ENCODE measurements around the gene AHCTF1. TPM values are rescaled to one million over a fixed set of nuclear protein-coding genes. Genes with fewer than 3 reads are reported as not detected.

AHCTF1 gene
- total and polyA plus RNA-seq, 2 donors (not counting 3 experiments of a cell fraction or from before 2014, with no cell fraction given), result 5.5 to 32.1 TPM

- dilution Hi-C loops (cut with MboI; ENCODE audit: extremely low pct_ligation_motif_present, low sequenced_read_pairs) (no loop called here), intact Hi-C loops (cut with micrococcal nuclease) (loop anchor here (10.0 kb wide), 1 partner anchor 138 kb away; no protein-coding TSS in a partner anchor)
- peaks cover 4% of the 10 kb centered on the region for H3K4me1 ChIP-seq (ENCODE audit: control insufficient read depth, extremely low read depth, insufficient read depth, low read length)
- FAIRE-seq, result no peak
- H3K9me3 ChIP-seq (replicated peaks; ENCODE audit: control insufficient read depth, insufficient read depth, low read length), result no peaks in the 10 kb centered on the region
- H3K9ac ChIP-seq (replicated peaks; ENCODE audit: extremely low read depth, insufficient read depth, low read length), result no peak overlapping the region
- H3K9me1 ChIP-seq (replicated peaks; ENCODE audit: control insufficient read depth, extremely low read depth, insufficient read depth, low read length), result no peaks in the 10 kb centered on the region
- BruUV-seq (replicated peaks), result TSS peak; percentile 16
- H3K79me2 ChIP-seq (ENCODE audit: control insufficient read depth, insufficient read depth, low read length), result no peaks in the 10 kb centered on the region
- H3K36me3 ChIP-seq (ENCODE audit: control insufficient read depth in 2 of 2, extremely low read depth in 1 of 2, insufficient read depth in 2 of 2, low read length in 2 of 2), result no peaks in the 10 kb centered on the region
- ChIA-PET POLR2A (no interaction called here), CTCF (interaction anchor here (1.2 kb wide), 1 partner anchor 51 kb away, joined by 4 read pairs; no protein-coding TSS in a partner anchor)
- TF ChIP-seq GATA2 (IDR thresholded peaks at IDR 0.05; ENCODE audit: insufficient read depth, insufficient read length, low read depth, low read length) (no peak), POLR2A (IDR thresholded peaks at IDR 0.05; ENCODE audit: low read depth, low read length) (peak; percentile 12)
- H2AFZ ChIP-seq (ENCODE audit: low read depth, low read length), result no peak overlapping the region
- DNase-seq (ENCODE audit: low read depth, low spot score), result no peak
- H4K20me1 ChIP-seq (replicated peaks; ENCODE audit: control insufficient read depth, extremely low read depth, insufficient read depth, low read length), result no peaks in the 10 kb centered on the region
- H3K4me2 ChIP-seq (ENCODE audit: insufficient read depth, low read length), result no peak overlapping the region
- no peaks in the 10 kb centered on the region for H3K27me3 ChIP-seq (ENCODE audit: control insufficient read depth in 2 of 2, insufficient read depth in 2 of 2, low read length in 2 of 2)
- H3K4me3 ChIP-seq (replicated peaks in 1 of 3; ENCODE audit: insufficient read depth in 1 of 3, low read depth in 1 of 3, low read length in 3 of 3), result no peak overlapping the region
- no peak overlapping the region for H3K27ac ChIP-seq (ENCODE audit: insufficient read depth, low read depth, low read length)
Measured at GRCh38 chr1:246836209-246836966, 95.4 kb downstream of the AHCTF1 start.

GRCh38 chr1:246831543-246831942 is 100.2 kb downstream of the AHCTF1 start:
- Histone ChIP-seq H3K9me3 (replicated peaks; ENCODE audit: control insufficient read depth, insufficient read depth, low read length) (no peaks in the 10 kb centered on the region), H4K20me1 (replicated peaks; ENCODE audit: control insufficient read depth, extremely low read depth, insufficient read depth, low read length) (no peaks in the 10 kb centered on the region), H3K4me1 (ENCODE audit: control insufficient read depth, extremely low read depth, insufficient read depth, low read length) (peaks cover 5% of the 10 kb centered on the region), H3K4me3 (replicated peaks in 1 of 3; ENCODE audit: insufficient read depth in 1 of 3, low read depth in 1 of 3, low read length in 3 of 3) (no peak overlapping the region), H3K9me1 (replicated peaks; ENCODE audit: control insufficient read depth, extremely low read depth, insufficient read depth, low read length) (no peaks in the 10 kb centered on the region), H3K4me2 (ENCODE audit: insufficient read depth, low read length) (peak overlapping the region; percentile 19), H3K27me3 (ENCODE audit: control insufficient read depth in 2 of 2, insufficient read depth in 2 of 2, low read length in 2 of 2) (no peaks in the 10 kb centered on the region), H3K79me2 (ENCODE audit: control insufficient read depth, insufficient read depth, low read length) (no peaks in the 10 kb centered on the region), H3K36me3 (ENCODE audit: control insufficient read depth in 2 of 2, extremely low read depth in 1 of 2, insufficient read depth in 2 of 2, low read length in 2 of 2) (no peaks in the 10 kb centered on the region), H2AFZ (ENCODE audit: low read depth, low read length) (no peak overlapping the region), H3K9ac (replicated peaks; ENCODE audit: extremely low read depth, insufficient read depth, low read length) (no peak overlapping the region), H3K27ac (ENCODE audit: insufficient read depth, low read depth, low read length) (no peak overlapping the region)
- DNase-seq (ENCODE audit: low read depth, low spot score) (peak; percentile 40), FAIRE-seq (peak; percentile 58)
- dilution Hi-C loops (cut with MboI; ENCODE audit: extremely low pct_ligation_motif_present, low sequenced_read_pairs) (no loop called here), intact Hi-C loops (cut with micrococcal nuclease) (loop anchor here (10.0 kb wide), 1 partner anchor 143 kb away; no protein-coding TSS in a partner anchor)
- BruUV-seq (replicated peaks), result no TSS peak
- CTCF ChIA-PET, result no interaction called here
- POLR2A ChIA-PET, result no interaction called here
- TF ChIP-seq EZH2 (IDR thresholded peaks at IDR 0.05; ENCODE audit: borderline replicate concordance, low read depth, low read length, severe bottlenecking), result no peak
- no peak for TF ChIP-seq CTCF (IDR thresholded peaks at IDR 0.05; ENCODE audit: extremely low read depth in 1 of 2, insufficient read depth in 1 of 2, low read depth in 1 of 2, low read length in 2 of 2)
- TF ChIP-seq MAX (IDR thresholded peaks at IDR 0.05; ENCODE audit: insufficient read depth, insufficient read length), result no peak
- TF ChIP-seq POLR2A (IDR thresholded peaks at IDR 0.05; ENCODE audit: low read depth, low read length), result no peak
- no peak for TF ChIP-seq GATA2 (IDR thresholded peaks at IDR 0.05; ENCODE audit: insufficient read depth, insufficient read length, low read depth, low read length)
- TF ChIP-seq JUN (IDR thresholded peaks at IDR 0.05; ENCODE audit: borderline replicate concordance, insufficient read depth, insufficient read length, low read depth), result no peak
- TF ChIP-seq POLR2AphosphoS5 (IDR thresholded peaks at IDR 0.05; ENCODE audit: insufficient read depth, low read depth, low read length), result no peak

Data from endothelial cell of umbilical vein (primary cell).